H9 (cell line): ENCODE measurements around the gene APBB3. TPM values are rescaled to one million over a fixed set of nuclear protein-coding genes. Genes with fewer than 3 reads are reported as not detected.

Experiments used
- DNase-seq: peaks from one replicate; pipeline ENCODE4 v3.0.0-alpha.2; 2017
- H2AFZ ChIP-seq: one replicate; pipeline ENCODE4 v1.6.1; 2013; ENCODE audit warnings: mild to moderate bottlenecking, low read length, control low read depth, moderate library complexity
- H2AK5ac ChIP-seq: 2 replicates; pipeline ENCODE4 v1.6.1; 2013; ENCODE audit warnings: low read length, control low read depth, mixed read lengths; ENCODE audit not compliant: insufficient read length
- H2BK120ac ChIP-seq: one replicate; pipeline ENCODE4 v1.6.1; 2013; ENCODE audit warnings: low read depth, mild to moderate bottlenecking, low read length, control low read depth, inconsistent platforms; ENCODE audit not compliant: poor library complexity, severe bottlenecking
- H2BK12ac ChIP-seq: 2 replicates; pipeline ENCODE4 v1.6.1; 2013; ENCODE audit warnings: low read length, control low read depth, mixed read lengths, low read depth; ENCODE audit not compliant: insufficient read length
- H2BK15ac ChIP-seq: 2 replicates; pipeline ENCODE4 v1.6.1; 2013; ENCODE audit warnings: low read depth, low read length, control low read depth
- H2BK20ac ChIP-seq: one replicate; pipeline ENCODE4 v1.6.1; 2013; ENCODE audit warnings: low read depth, mild to moderate bottlenecking, low read length, control low read depth, inconsistent platforms; ENCODE audit not compliant: poor library complexity, severe bottlenecking
- H2BK5ac ChIP-seq: 2 replicates; pipeline ENCODE4 v1.6.1; 2013; ENCODE audit warnings: low read length, control low read depth, mixed read lengths; ENCODE audit not compliant: insufficient read length
- H3K14ac ChIP-seq: 2 replicates; pipeline ENCODE4 v1.6.1; 2013; ENCODE audit warnings: low read length, control low read depth; ENCODE audit not compliant: insufficient read depth
- H3K18ac ChIP-seq: 2 replicates; pipeline ENCODE4 v1.6.1; 2013; ENCODE audit warnings: low read depth, mild to moderate bottlenecking, mixed read lengths, low read length, control low read depth; ENCODE audit not compliant: insufficient read length
- H3K23ac ChIP-seq: 2 replicates; pipeline ENCODE4 v1.6.1; 2013; ENCODE audit warnings: low read length, control low read depth, mixed read lengths, low read depth; ENCODE audit not compliant: insufficient read length
- H3K23me2 ChIP-seq: 2 replicates; pipeline ENCODE4 v1.6.1; 2013; ENCODE audit warnings: low read depth, mild to moderate bottlenecking, mixed read lengths, low read length, control low read depth; ENCODE audit not compliant: insufficient read length, poor library complexity, severe bottlenecking
- H3K27ac ChIP-seq: 2 replicates; pipeline ENCODE4 v1.5.1; 2013; ENCODE audit warnings: low read length, control low read depth, mixed read lengths, low read depth; ENCODE audit not compliant: insufficient read length
- H3K27me3 ChIP-seq: 2 replicates; pipeline ENCODE4 v1.6.1; 2013; ENCODE audit warnings: low read length, control low read depth, inconsistent platforms; ENCODE audit not compliant: insufficient read depth
- H3K4ac ChIP-seq: 2 replicates; pipeline ENCODE4 v1.6.1; 2013; ENCODE audit warnings: low read depth, mild to moderate bottlenecking, control low read depth, inconsistent platforms, low read length, moderate library complexity
- H3K4me1 ChIP-seq: 2 replicates; pipeline ENCODE4 v1.6.1; 2013; ENCODE audit warnings: low read length, control low read depth, inconsistent platforms; ENCODE audit not compliant: insufficient read depth
- H3K4me2 ChIP-seq: 2 replicates; pipeline ENCODE4 v1.6.1; 2013; ENCODE audit warnings: low read length, control low read depth, mixed read lengths; ENCODE audit not compliant: insufficient read length, insufficient read depth
- H3K56ac ChIP-seq: 2 replicates; pipeline ENCODE4 v1.6.1; 2013; ENCODE audit warnings: low read depth, mild to moderate bottlenecking, mixed read lengths, low read length, control low read depth; ENCODE audit not compliant: insufficient read length
- H3K79me1 ChIP-seq: 2 replicates; pipeline ENCODE4 v1.6.1; 2013; ENCODE audit warnings: low read depth, mild to moderate bottlenecking, moderate library complexity, low read length, control low read depth, inconsistent platforms; ENCODE audit not compliant: insufficient read depth, poor library complexity, severe bottlenecking
- H3K79me2 ChIP-seq: 2 replicates; pipeline ENCODE4 v1.6.1; 2013; ENCODE audit warnings: low read length, control low read depth, inconsistent platforms; ENCODE audit not compliant: insufficient read depth
- H3K9ac ChIP-seq: 2 replicates; pipeline ENCODE4 v1.6.1; 2013; ENCODE audit warnings: low read length, control low read depth, mixed read lengths; ENCODE audit not compliant: insufficient read length; ENCODE audit errors: extremely low read depth
- H3K9me3 ChIP-seq: one replicate; pipeline ENCODE4 v1.6.1; 2013; ENCODE audit warnings: low read depth, low read length, inconsistent platforms; ENCODE audit not compliant: control insufficient read depth
- H3T11ph ChIP-seq: one replicate; pipeline ENCODE4 v1.6.1; 2013; ENCODE audit warnings: mild to moderate bottlenecking, low read length, control low read depth, inconsistent platforms
- H4K20me1 ChIP-seq: one replicate; pipeline ENCODE4 v1.6.1; 2013; ENCODE audit not compliant: control insufficient read depth, insufficient read length, insufficient read depth
- H4K5ac ChIP-seq: 2 replicates; pipeline ENCODE4 v1.6.1; 2013; ENCODE audit warnings: low read depth, mild to moderate bottlenecking, mixed read lengths, low read length, control low read depth; ENCODE audit not compliant: insufficient read length
- H4K8ac ChIP-seq: replicated peaks from 2 replicates; pipeline ENCODE4 v1.6.1; 2013; ENCODE audit warnings: low read length, control low read depth, mixed read lengths, low read depth; ENCODE audit not compliant: insufficient read length
- H4K91ac ChIP-seq: 2 replicates; pipeline ENCODE4 v1.6.1; 2013; ENCODE audit warnings: low read depth, mild to moderate bottlenecking, moderate library complexity, mixed read lengths, low read length, control low read depth; ENCODE audit not compliant: insufficient read length
- H3K27ac Mint-ChIP-seq, 3 experiments: 2 replicates in 2 of 3; 3 replicates in 1 of 3; pipeline ENCODE4 v1.8.0; 2020 to 2021; ENCODE audit warnings: mixed read lengths in 3 of 3, mild to moderate bottlenecking in 1 of 3, moderate library complexity in 1 of 3
- H3K27me3 Mint-ChIP-seq: 2 replicates; pipeline ENCODE4 v1.8.0; 2021; ENCODE audit warnings: low read depth, mild to moderate bottlenecking, moderate library complexity, mixed read lengths
- H3K36me3 Mint-ChIP-seq, 3 experiments: 2 replicates in 2 of 3; 3 replicates in 1 of 3; pipeline ENCODE4 v1.8.0; 2020 to 2021; ENCODE audit warnings: low read depth in 3 of 3, mixed read lengths in 3 of 3; ENCODE audit not compliant: insufficient read depth in 1 of 3
- H3K4me1 Mint-ChIP-seq, 2 experiments: 2 replicates each; pipeline ENCODE4 v1.8.0; 2020; ENCODE audit warnings: mixed read lengths in 2 of 2
- H3K4me3 Mint-ChIP-seq, 2 experiments: 2 replicates in 1 of 2; 3 replicates in 1 of 2; pipeline ENCODE4 v1.8.0; 2020 to 2021; ENCODE audit warnings: mild to moderate bottlenecking in 2 of 2, mixed read lengths in 2 of 2, moderate library complexity in 1 of 2
- H3K9me3 Mint-ChIP-seq, 2 experiments: 2 replicates in 1 of 2; 3 replicates in 1 of 2; pipeline ENCODE4 v1.8.0; 2020; ENCODE audit warnings: mild to moderate bottlenecking in 2 of 2, mixed read lengths in 2 of 2, moderate library complexity in 1 of 2
- CTCF ChIP-seq: fragments of 200-600 bp; sonication (generic); conservative IDR thresholded peaks from 3 replicates; pipeline ENCODE4 v1.8.0; 2021; ENCODE audit warnings: antibody characterized with exemption, mild to moderate bottlenecking
- WGBS: extraction: QIAGEN DNeasy Blood & Tissue Kit; methylation state at CpG from one replicate; pipeline ENCODE4 v1.1.7; 2013; ENCODE audit warnings: missing lambda C conversion rate, low lambda C conversion rate, mixed read lengths; ENCODE audit not compliant: insufficient read length; ENCODE audit errors: extremely low coverage; 5-methylcytosine and 5-hydroxymethylcytosine counted together
- total RNA-seq: library from RNA; stranded (reverse); gene quantifications from 2 replicates; pipeline ENCODE4 v1.2.1, GENCODE V29; 2021

The APBB3 gene
- total RNA-seq, 1 experiment from 2014 or later, result 23.8 TPM

- no peak for DNase-seq
- Histone ChIP-seq H4K20me1 (no peaks in the 10 kb centered on the region), H3K4ac (no peak overlapping the region), H2BK12ac (no peak overlapping the region), H3K27ac (no peak overlapping the region), H4K8ac (no peak overlapping the region), H4K91ac (no peak overlapping the region), H2BK120ac (no peak overlapping the region), H3K79me1 (no peaks in the 10 kb centered on the region), H2BK5ac (no peak overlapping the region), H3K9me3 (no peaks in the 10 kb centered on the region), H3K4me2 (no peak overlapping the region), H2AFZ (no peak overlapping the region), H3K4me1 (no peaks in the 10 kb centered on the region), H2BK15ac (no peak overlapping the region), H3K56ac (no peak overlapping the region), H3K79me2 (no peaks in the 10 kb centered on the region), H3K9ac (no peak overlapping the region), H2AK5ac (no peak overlapping the region), H3K23ac (no peak overlapping the region), H3K23me2 (no peaks in the 10 kb centered on the region), H3T11ph (no peak overlapping the region), H4K5ac (no peak overlapping the region), H3K27me3 (no peaks in the 10 kb centered on the region), H3K18ac (no peak overlapping the region), H3K14ac (no peak overlapping the region), H2BK20ac (no peak overlapping the region)
- H3K27ac Mint-ChIP-seq, result no peak overlapping the region; a peak in 1 of 7 replicates
- peaks cover 5 to 6% of the 10 kb centered on the region in 2 experiments for H3K4me1 Mint-ChIP-seq
- no peaks in the 10 kb centered on the region; a peak in 2 of 5 replicates for H3K9me3 Mint-ChIP-seq
- peaks cover 2% of the 10 kb centered on the region for H3K27me3 Mint-ChIP-seq
- no peak for TF ChIP-seq CTCF
- WGBS, result no CpG with 5 or more reads among the region's 5 CpGs
- no peaks in the 10 kb centered on the region for H3K36me3 Mint-ChIP-seq
- H3K4me3 Mint-ChIP-seq, result no peak overlapping the region
These were observed 27.5 kb upstream of the APBB3 start for GRCh38 chr5:140591747-140592372.
